GM18520 (cell line): Measurements from ENCODE around the gene CARD9.

ENCODE experiments used
- ATAC-seq: cut with Tn5 transposase; IDR thresholded peaks from one replicate; pipeline ENCODE4 v1.9.1; 2021; ENCODE audit not compliant: unreplicated experiment

CARD9 gene

GRCh38 chr9:136381311-136381710 lies 7.8 kb upstream of the CARD9 start:
- ATAC-seq, result no peak

GRCh38 chr9:136380381-136380780 lies 6.9 kb upstream of the CARD9 start:
- ATAC-seq, result no peak

- ATAC-seq, result no peak
Observed at GRCh38 chr9:136379891-136380290, 6.4 kb upstream of the CARD9 start.

- no peak for ATAC-seq
Observed at GRCh38 chr9:136379401-136379800, 5.9 kb upstream of the CARD9 start.

GRCh38 chr9:136379003-136379287 lies 5.5 kb upstream of the CARD9 start:
- ATAC-seq, result no peak

- no peak for ATAC-seq
Observed at GRCh38 chr9:136378170-136379002, 4.9 kb upstream of the CARD9 start.

GRCh38 chr9:136377341-136378169 lies 4.1 kb upstream of the CARD9 start:
- ATAC-seq, result no peak

GRCh38 chr9:136376457-136376856 lies 3.0 kb upstream of the CARD9 start:
- no peak for ATAC-seq

- ATAC-seq, result no peak
Observed at GRCh38 chr9:136375096-136375495, 1.6 kb upstream of the CARD9 start.

- no peak for ATAC-seq
Observed at GRCh38 chr9:136374183-136374575, 710 bp upstream of the CARD9 start.

GRCh38 chr9:136372561-136373299 lies 739 bp downstream of the CARD9 start:
- no peak for ATAC-seq

- ATAC-seq, result no peak
Observed at GRCh38 chr9:136372006-136372405, 1.5 kb downstream of the CARD9 start.

- no peak for ATAC-seq
Observed at GRCh38 chr9:136371533-136371880, 2.0 kb downstream of the CARD9 start.

- no peak for ATAC-seq
Observed at GRCh38 chr9:136370687-136371532, 2.6 kb downstream of the CARD9 start.

- no peak for ATAC-seq
Observed at GRCh38 chr9:136370037-136370436, 3.4 kb downstream of the CARD9 start.

- ATAC-seq, result no peak
Observed at GRCh38 chr9:136368190-136368589, 5.3 kb downstream of the CARD9 start.

- no peak for ATAC-seq
Observed at GRCh38 chr9:136367296-136368145, 5.9 kb downstream of the CARD9 start.

GRCh38 chr9:136366826-136367225 lies 6.6 kb downstream of the CARD9 start:
- ATAC-seq, result no peak

GRCh38 chr9:136365775-136366222 lies 7.7 kb downstream of the CARD9 start:
- ATAC-seq, result no peak
